KMS-11 (cell line): ENCODE measurements around the gene ACTBL2.

Experiments used
- H2AFZ ChIP-seq: fragments of 200-600 bp; sonication (generic); 2 replicates; pipeline ENCODE4 v1.6.1; 2016; ENCODE audit warnings: antibody characterized with exemption, mixed run types, low read depth
- H3K27ac ChIP-seq: fragments of 200-600 bp; sonication (generic); 2 replicates; pipeline ENCODE4 v1.6.1; 2016; ENCODE audit warnings: mild to moderate bottlenecking, mixed run types
- H3K27me3 ChIP-seq: fragments of 200-600 bp; sonication (generic); 2 replicates; pipeline ENCODE4 v1.6.1; 2017; ENCODE audit warnings: mild to moderate bottlenecking, low read depth, mixed run types, moderate library complexity; ENCODE audit not compliant: insufficient read depth
- H3K36me3 ChIP-seq: fragments of 200-600 bp; sonication (generic); 2 replicates; pipeline ENCODE4 v1.6.1; 2017; ENCODE audit warnings: mild to moderate bottlenecking, mixed run types; ENCODE audit not compliant: insufficient read depth
- H3K4me1 ChIP-seq: fragments of 200-600 bp; sonication (generic); 2 replicates; pipeline ENCODE4 v1.6.1; 2016; ENCODE audit warnings: mild to moderate bottlenecking, low read depth, mixed run types; ENCODE audit not compliant: poor library complexity, severe bottlenecking
- H3K4me2 ChIP-seq: fragments of 200-600 bp; sonication (generic); 2 replicates; pipeline ENCODE4 v1.7.0; 2016; ENCODE audit warnings: mild to moderate bottlenecking, mixed run types
- H3K4me3 ChIP-seq: fragments of 200-600 bp; sonication (generic); IDR thresholded peaks from 2 replicates; pipeline ENCODE4 v1.6.1; 2017; ENCODE audit warnings: low read depth, low read length, mixed read lengths; ENCODE audit not compliant: insufficient read depth
- H3K79me2 ChIP-seq: fragments of 200-600 bp; sonication (generic); 2 replicates; pipeline ENCODE4 v1.6.1; 2016; ENCODE audit warnings: low read depth, mixed run types; ENCODE audit not compliant: insufficient read depth
- H3K9ac ChIP-seq: fragments of 200-600 bp; sonication (generic); 2 replicates; pipeline ENCODE4 v1.6.1; 2016; ENCODE audit warnings: mild to moderate bottlenecking, mixed run types
- H4K20me1 ChIP-seq: fragments of 200-600 bp; sonication (generic); 2 replicates; pipeline ENCODE4 v1.6.1; 2016; ENCODE audit warnings: mild to moderate bottlenecking, mixed run types; ENCODE audit not compliant: insufficient read depth
- CTCF ChIP-seq: fragments of 200-600 bp; sonication (generic); conservative IDR thresholded peaks from 2 replicates; pipeline ENCODE4 v1.6.1; 2017; ENCODE audit warnings: low read depth, mild to moderate bottlenecking, antibody characterized with exemption, low read length, moderate library complexity, mixed read lengths

The ACTBL2 gene

GRCh38 chr5:57497733-57498132 lies 15.1 kb upstream of the ACTBL2 start:
- Histone ChIP-seq H3K79me2 (no peaks in the 10 kb centered on the region), H3K36me3 (no peaks in the 10 kb centered on the region), H3K4me1 (peaks cover 77% of the 10 kb centered on the region), H3K4me3 (no peak overlapping the region), H4K20me1 (no peaks in the 10 kb centered on the region), H2AFZ (no peak overlapping the region), H3K9ac (no peak overlapping the region), H3K27me3 (no peaks in the 10 kb centered on the region), H3K4me2 (no peak overlapping the region), H3K27ac (no peak overlapping the region)
- no peak for TF ChIP-seq CTCF

GRCh38 chr5:57495285-57496086 lies 12.9 kb upstream of the ACTBL2 start:
- peak overlapping the region; percentile 75 for H3K4me2 ChIP-seq
- H3K36me3 ChIP-seq: no peaks in the 10 kb centered on the region
- TF ChIP-seq CTCF: no peak
- H3K9ac ChIP-seq: peak overlapping the region; percentile 18; the same call in 1 of the 2 replicates
- H3K27me3 ChIP-seq: no peaks in the 10 kb centered on the region
- H3K79me2 ChIP-seq: no peaks in the 10 kb centered on the region
- no peaks in the 10 kb centered on the region for H4K20me1 ChIP-seq
- peaks cover 74% of the 10 kb centered on the region for H3K4me1 ChIP-seq
- no peak overlapping the region for H3K4me3 ChIP-seq
- peak overlapping the region; percentile 72 for H3K27ac ChIP-seq
- peak overlapping the region; percentile 40; the same call in 1 of the 2 replicates for H2AFZ ChIP-seq

GRCh38 chr5:57494104-57495098 lies 11.8 kb upstream of the ACTBL2 start:
- Histone ChIP-seq H3K4me3 (no peak overlapping the region), H3K9ac (peak overlapping the region; percentile 18; the same call in 1 of the 2 replicates), H3K36me3 (no peaks in the 10 kb centered on the region), H3K79me2 (no peaks in the 10 kb centered on the region), H2AFZ (peak overlapping the region; percentile 40; the same call in 1 of the 2 replicates), H3K27ac (peak overlapping the region; percentile 72), H3K4me1 (peaks cover 63% of the 10 kb centered on the region), H3K27me3 (no peaks in the 10 kb centered on the region), H3K4me2 (peak overlapping the region; percentile 75), H4K20me1 (no peaks in the 10 kb centered on the region)
- TF ChIP-seq CTCF: no peak

- Histone ChIP-seq H3K9ac (no peak overlapping the region), H2AFZ (no peak overlapping the region), H3K4me3 (no peak overlapping the region), H3K4me1 (peaks cover 51% of the 10 kb centered on the region), H3K4me2 (peak overlapping the region; percentile 75; the same call in 1 of the 2 replicates), H4K20me1 (no peaks in the 10 kb centered on the region), H3K79me2 (no peaks in the 10 kb centered on the region), H3K36me3 (no peaks in the 10 kb centered on the region), H3K27ac (no peak overlapping the region), H3K27me3 (no peaks in the 10 kb centered on the region)
- TF ChIP-seq CTCF: no peak
Measured at GRCh38 chr5:57493034-57493433, 10.4 kb upstream of the ACTBL2 start.
